A549 (cell line): Measurements from ENCODE around the gene MRPL28. TPM values are rescaled to one million over a fixed set of nuclear protein-coding genes. Genes with fewer than 3 reads are reported as not detected.

ENCODE experiments used
- ATAC-seq, 2 experiments: fragments of 200-7000 bp in 1 of 2; fragments of >200 bp in 1 of 2; cut with Nextera tagmentation in 1 of 2; cut with Tn5 transposase in 1 of 2; 3 replicates each; pipeline versions ENCODE4 v1.8.0 to v1.9.1; 2018 to 2020; ENCODE audit warnings: mild to moderate bottlenecking in 1 of 2, moderate library complexity in 1 of 2
- CTCF ChIA-PET: fragments of 300-600 bp; sonication (Branson Sonifier 250); formaldehyde crosslinking; extraction: SDS; loops from one replicate; lab custom pipeline; 2021; ENCODE audit warnings: antibody characterized with exemption, inconsistent platforms; lab: Yijun Ruan, JAX
- POLR2A ChIA-PET: fragments of 350-600 bp; formaldehyde crosslinking; extraction: SDS; loops from one replicate; lab custom pipeline; 2021; ENCODE audit warnings: antibody characterized with exemption, inconsistent platforms; lab: Yijun Ruan, JAX
- DNase-seq, 2 experiments: peaks; one replicate each; pipeline versions ENCODE4 v3.0.0 to v3.0.0-alpha.2; 2011 to 2016; ENCODE audit warnings: low read depth in 1 of 2, low spot score in 1 of 2
- FAIRE-seq: peaks from 2 replicates; lab custom pipeline; 2011; peaks lifted over from hg19 to GRCh38; lab: Jason Lieb, UNC
- H3K27ac ChIP-seq, 2 experiments: fragments of >200 bp; sonication (Bioruptor Twin); formaldehyde crosslinking; 3 replicates each; pipeline ENCODE4 v1.5.1; 2016 to 2017
- H3K4me1 ChIP-seq: fragments of >200 bp; sonication (Bioruptor Twin); formaldehyde crosslinking; 3 replicates; pipeline ENCODE4 v1.6.1; 2016
- H3K4me2 ChIP-seq: fragments of >200 bp; sonication (Bioruptor Twin); formaldehyde crosslinking; 3 replicates; pipeline ENCODE4 v1.6.1; 2016
- H3K4me3 ChIP-seq: fragments of >200 bp; sonication (Bioruptor Twin); formaldehyde crosslinking; 3 replicates; pipeline ENCODE4 v1.5.1; 2016
- H3K9me3 ChIP-seq: fragments of >200 bp; sonication (Bioruptor Twin); formaldehyde crosslinking; 3 replicates; pipeline ENCODE4 v1.6.1; 2016
- BHLHE40 ChIP-seq: IDR thresholded peaks from 2 replicates; pipeline ENCODE4 v1.6.1; 2012; ENCODE audit warnings: low read depth, low read length, inconsistent platforms
- CBX2 ChIP-seq: fragments of 200-600 bp; sonication (generic); IDR thresholded peaks from 2 replicates; pipeline ENCODE4 v1.6.1; 2016; ENCODE audit warnings: low read depth, mild to moderate bottlenecking, borderline replicate concordance
- CEBPB ChIP-seq, 2 experiments: fragments of >200 bp in 1 of 2; sonication (Bioruptor Twin) in 1 of 2; formaldehyde crosslinking in 1 of 2; IDR thresholded peaks; 2 replicates each; pipeline ENCODE4 v1.6.1; 2012 to 2016
- E2F6 ChIP-seq: IDR thresholded peaks from 2 replicates; pipeline ENCODE4 v1.6.1; 2012; ENCODE audit warnings: low read depth, borderline replicate concordance
- ELK1 ChIP-seq: fragments of 150-350 bp; IDR thresholded peaks from 2 replicates; pipeline ENCODE4 v1.6.1; 2014; ENCODE audit warnings: low read depth, mild to moderate bottlenecking, low read length
- ESRRA ChIP-seq: fragments of 150-350 bp; IDR thresholded peaks from 2 replicates; pipeline ENCODE4 v1.6.1; 2014; ENCODE audit warnings: mild to moderate bottlenecking, low read length, borderline replicate concordance
- FOXS1 ChIP-seq: fragments of 250-450 bp; sonication (Bioruptor Pico); IDR thresholded peaks from 2 replicates; pipeline ENCODE4 v1.5.0; 2020; ENCODE audit warnings: mild to moderate bottlenecking, moderate library complexity
- HEYL ChIP-seq: fragments of 250-450 bp; sonication (Bioruptor Pico); IDR thresholded peaks from 2 replicates; pipeline ENCODE4 v1.8.0; 2021; ENCODE audit warnings: mild to moderate bottlenecking, moderate library complexity
- HMGXB4 ChIP-seq: fragments of 250-450 bp; sonication (Bioruptor Pico); IDR thresholded peaks from 2 replicates; pipeline ENCODE4 v1.5.0; 2021; ENCODE audit warnings: mild to moderate bottlenecking, moderate library complexity, borderline replicate concordance
- HOXA7 ChIP-seq: fragments of 250-450 bp; sonication (Bioruptor Pico); IDR thresholded peaks from 2 replicates; pipeline ENCODE4 v1.5.0; 2020; ENCODE audit warnings: mild to moderate bottlenecking, moderate library complexity
- HOXB5 ChIP-seq: fragments of 250-450 bp; sonication (Bioruptor Pico); IDR thresholded peaks from 2 replicates; pipeline ENCODE4 v1.5.0; 2020; ENCODE audit warnings: mild to moderate bottlenecking, moderate library complexity
- KDM5A ChIP-seq: fragments of 200-600 bp; sonication (generic); IDR thresholded peaks from 2 replicates; pipeline ENCODE4 v1.6.1; 2016; ENCODE audit warnings: antibody characterized with exemption, mild to moderate bottlenecking
- MAZ ChIP-seq: fragments of 150-350 bp; IDR thresholded peaks from 2 replicates; pipeline ENCODE4 v1.6.1; 2014; ENCODE audit warnings: antibody characterized with exemption, low read depth, low read length, borderline replicate concordance
- MYC ChIP-seq: IDR thresholded peaks from 2 replicates; pipeline ENCODE4 v1.6.1; 2012; ENCODE audit warnings: mild to moderate bottlenecking, inconsistent platforms, low read length, improper control_type of control experiment, borderline replicate concordance
- PHF8 ChIP-seq: fragments of 200-600 bp; sonication (generic); IDR thresholded peaks from 2 replicates; pipeline ENCODE4 v1.6.1; 2016; ENCODE audit warnings: low read depth, mild to moderate bottlenecking, antibody characterized with exemption, moderate library complexity, borderline replicate concordance
- POLR2AphosphoS2 ChIP-seq: conservative IDR thresholded peaks from 2 replicates; pipeline ENCODE4 v1.6.1; 2012; ENCODE audit warnings: low read length, improper control_type of control experiment, inconsistent platforms
- RCOR1 ChIP-seq: fragments of 150-350 bp; IDR thresholded peaks from 2 replicates; pipeline ENCODE4 v1.6.1; 2014; ENCODE audit warnings: antibody characterized with exemption, low read length, low read depth
- RFX5 ChIP-seq: fragments of 450-650 bp; IDR thresholded peaks from 2 replicates; pipeline ENCODE4 v1.7.1; 2014; ENCODE audit warnings: antibody characterized with exemption, mild to moderate bottlenecking, moderate library complexity
- RNF2 ChIP-seq: fragments of 200-600 bp; sonication (generic); IDR thresholded peaks from 2 replicates; pipeline ENCODE4 v1.6.1; 2016; ENCODE audit warnings: low read depth, mild to moderate bottlenecking, antibody characterized with exemption, moderate library complexity, borderline replicate concordance
- SREBF2 ChIP-seq: fragments of 450-650 bp; IDR thresholded peaks from 2 replicates; pipeline ENCODE4 v1.6.1; 2014; ENCODE audit warnings: mild to moderate bottlenecking, moderate library complexity
- TP53 ChIP-seq: fragments of 250-450 bp; sonication (Bioruptor Pico); IDR thresholded peaks from 2 replicates; pipeline ENCODE4 v1.5.0; 2021; ENCODE audit warnings: mild to moderate bottlenecking, moderate library complexity
- ZNF302 ChIP-seq: fragments of 250-450 bp; sonication (Bioruptor Pico); IDR thresholded peaks from 2 replicates; pipeline ENCODE4 v1.9.0; 2021; ENCODE audit warnings: inconsistent platforms, mild to moderate bottlenecking, moderate library complexity
- WGBS: methylation state at CpG from one replicate; pipeline ENCODE4 v1.1.6; 2017; ENCODE audit errors: missing lambda C conversion rate; 5-methylcytosine and 5-hydroxymethylcytosine counted together
- polyA plus RNA-seq, 4 experiments: library from polyadenylated mRNA; depleted of rRNA in 3 of 4; stranded (reverse); fragments of >200 nt; fragmentation: RNase III in 1 of 4; extraction: RNeasy Plus Mini Kit Qiagen cat#74134 plus additional on column Dnase treatment in 1 of 4; gene quantifications; 2 replicates in 3 of 4; 3 replicates in 1 of 4; pipeline ENCODE4 v1.2.3, GENCODE V29; 2011 to 2017

MRPL28 gene
- polyA plus RNA-seq, 2 of the 4 experiments (the other 2 are of a cell fraction) = 130 to 139 TPM

GRCh38 chr16:339680-340079 is 30.7 kb downstream of the MRPL28 start:
- DNase-seq (no peak), FAIRE-seq (no peak), ATAC-seq (no peak)
- CTCF ChIA-PET = interaction anchor here (1.1 kb wide), 1 partner anchor 23 kb away, joined by 5 read pairs; no protein-coding TSS in a partner anchor
- POLR2A ChIA-PET = no interaction called here
- no peak overlapping the region for H3K4me3 ChIP-seq
- peak overlapping the region; percentile 36; the same call in 2 of the 3 replicates for H3K4me2 ChIP-seq
- no peak for TF ChIP-seq PHF8
- TF ChIP-seq ESRRA = no peak
- no peak for TF ChIP-seq BHLHE40
- no peak for TF ChIP-seq CBX2
- no peak for TF ChIP-seq ZNF302 (CRISPR knock-in tag)
- no peak for TF ChIP-seq MAZ
- TF ChIP-seq CEBPB (IDR thresholded peaks at IDR 0.05) = no peak
- no peak for TF ChIP-seq RFX5
- no peak for TF ChIP-seq MYC
- TF ChIP-seq SREBF2 = no peak
- WGBS = 70% methylated on average over 5 of the region's 5 CpGs
- H3K9me3 ChIP-seq = no peaks in the 10 kb centered on the region
- H3K27ac ChIP-seq = peak overlapping the region in 1 of 2 experiments; percentile 14; a peak in 2 of 6 replicates
- H3K4me1 ChIP-seq = peaks cover 10% of the 10 kb centered on the region

GRCh38 chr16:337975-338575 is 32.3 kb downstream of the MRPL28 start:
- DNase-seq = no peak
- CTCF ChIA-PET = interaction anchor here (0.9 to 1.6 kb wide), 2 partner anchors 109 to 156 kb away, joined by 3 to 5 read pairs; partner anchors contain the start of gene LUC7L
- Histone ChIP-seq H3K4me1 (peaks cover 14% of the 10 kb centered on the region), H3K27ac (no peak overlapping the region), H3K4me2 (no peak overlapping the region), H3K4me3 (no peak overlapping the region)
- no peak for FAIRE-seq
- 87% methylated on average over 21 of the region's 21 CpGs for WGBS
- POLR2A ChIA-PET = no interaction called here
- TF ChIP-seq HMGXB4 (CRISPR knock-in tag) = no peak
- TF ChIP-seq KDM5A = no peak
- TF ChIP-seq ESRRA = no peak
- no peak for TF ChIP-seq RFX5
- no peak for TF ChIP-seq HOXB5 (CRISPR knock-in tag)
- no peak for TF ChIP-seq E2F6
- no peak for TF ChIP-seq TP53 (CRISPR knock-in tag)
- no peak for TF ChIP-seq POLR2AphosphoS2
- no peak for TF ChIP-seq FOXS1 (CRISPR knock-in tag)
- TF ChIP-seq ELK1 = no peak
- no peak for TF ChIP-seq HEYL (CRISPR knock-in tag)
- no peak for TF ChIP-seq HOXA7
- TF ChIP-seq RCOR1 = no peak
- TF ChIP-seq RNF2 = no peak
- TF ChIP-seq, all 56 proteins: peak for 0
- no peaks in the 10 kb centered on the region for H3K9me3 ChIP-seq
- ATAC-seq = no peak
